Upper lobe of right lung (tissue), 1 donor: ENCODE results near the gene SREBF2. TPM values are rescaled to one million over a fixed set of nuclear protein-coding genes. Genes with fewer than 3 reads are reported as not detected.

ENCODE experiments used
- ATAC-seq: fragments of 200-7000 bp; cut with Tn5 transposase; one replicate; pipeline ENCODE4 v1.9.1; 2020; ENCODE audit warnings: mild to moderate bottlenecking, moderate library complexity
- DNase-seq: peaks from one replicate; pipeline ENCODE4 v3.0.0-alpha.2; 2020
- H3K27ac ChIP-seq: fragments of 200-600 bp; one replicate; pipeline ENCODE4 v1.8.0; 2022
- H3K27me3 ChIP-seq: fragments of 200-600 bp; one replicate; pipeline ENCODE4 v1.8.0; 2022; ENCODE audit warnings: mild to moderate bottlenecking
- H3K36me3 ChIP-seq: fragments of 200-600 bp; one replicate; pipeline ENCODE4 v1.8.0; 2022
- H3K4me1 ChIP-seq: fragments of 200-600 bp; one replicate; pipeline ENCODE4 v1.8.0; 2022
- H3K4me3 ChIP-seq: fragments of 200-600 bp; one replicate; pipeline ENCODE4 v1.8.0; 2022; ENCODE audit warnings: mild to moderate bottlenecking
- H3K9me3 ChIP-seq: fragments of 200-600 bp; one replicate; pipeline ENCODE4 v1.8.0; 2022
- CTCF ChIP-seq: fragments of 200-600 bp; IDR thresholded peaks from one replicate; pipeline ENCODE4 v1.8.0; 2022; ENCODE audit warnings: antibody characterized with exemption
- intact Hi-C: fragments of 100-400 bp; cut with DNase I; formaldehyde crosslinking; loops from one replicate; pipeline ENCODE4 v1.11.0; 2022
- total RNA-seq: library from RNA; stranded (reverse); fragmentation: NEBNext Ultra II Directional; extraction: Animal tissue kit (Norgen Biotek cat#: 25700); gene quantifications from one replicate; pipeline ENCODE4 v1.2.1, GENCODE V29; 2021
- donor health status: DM: no; HTN: yes; CAD: no; lungs with severe emphysema.

SREBF2 gene
- total RNA-seq, 1 donor from 2014 or later = 156 TPM

- TF ChIP-seq CTCF = no peak
- H3K4me1 ChIP-seq = peaks cover 10% of the 10 kb centered on the region
- intact Hi-C loops = no loop called here
- H3K36me3 ChIP-seq = no peaks in the 10 kb centered on the region
- H3K27ac ChIP-seq = no peak overlapping the region
- DNase-seq = no peak
- no peak overlapping the region for H3K4me3 ChIP-seq
- H3K27me3 ChIP-seq = peaks cover 82% of the 10 kb centered on the region
- no peak for ATAC-seq
- H3K9me3 ChIP-seq = no peaks in the 10 kb centered on the region
Measured at GRCh38 chr22:41912338-41913039, 79.6 kb downstream of the SREBF2 start.

- Histone ChIP-seq H3K4me1 (peaks cover 14% of the 10 kb centered on the region), H3K27me3 (peaks cover 87% of the 10 kb centered on the region), H3K27ac (no peak overlapping the region), H3K36me3 (no peaks in the 10 kb centered on the region), H3K9me3 (no peaks in the 10 kb centered on the region), H3K4me3 (no peak overlapping the region)
- no peak for DNase-seq
- intact Hi-C loops = no loop called here
- no peak for TF ChIP-seq CTCF
- ATAC-seq = no peak
Measured at GRCh38 chr22:41913040-41913719, 80.3 kb downstream of the SREBF2 start.

GRCh38 chr22:41913842-41914534, 81.1 kb downstream of the SREBF2 start:
- Histone ChIP-seq H3K36me3 (no peaks in the 10 kb centered on the region), H3K9me3 (no peaks in the 10 kb centered on the region), H3K4me3 (no peak overlapping the region), H3K27me3 (peaks cover 86% of the 10 kb centered on the region), H3K4me1 (peaks cover 20% of the 10 kb centered on the region), H3K27ac (no peak overlapping the region)
- no peak for ATAC-seq
- TF ChIP-seq CTCF = no peak
- intact Hi-C loops = no loop called here
- DNase-seq = no peak

- DNase-seq = no peak
- intact Hi-C loops = no loop called here
- no peak for TF ChIP-seq CTCF
- H3K4me1 ChIP-seq = peaks cover 26% of the 10 kb centered on the region
- no peaks in the 10 kb centered on the region for H3K36me3 ChIP-seq
- no peak for ATAC-seq
- H3K4me3 ChIP-seq = peak overlapping the region; percentile 29
- peaks cover 80% of the 10 kb centered on the region for H3K27me3 ChIP-seq
- no peak overlapping the region for H3K27ac ChIP-seq
- H3K9me3 ChIP-seq = no peaks in the 10 kb centered on the region
Measured at GRCh38 chr22:41914611-41915034, 81.7 kb downstream of the SREBF2 start.

GRCh38 chr22:41915035-41915785, 82.3 kb downstream of the SREBF2 start, which contains the start of gene SHISA8:
Gene SHISA8, minus strand, starts transcription at chr22:41915074. Its CDS starts 407 bp downstream, at chr22:41914667.
- Histone ChIP-seq H3K36me3 (no peaks in the 10 kb centered on the region), H3K27me3 (peaks cover 74% of the 10 kb centered on the region), H3K4me3 (peak within 1 kb of the TSS; percentile 29), H3K9me3 (no peaks in the 10 kb centered on the region), H3K27ac (no peak within 1 kb of the TSS), H3K4me1 (peaks cover 32% of the 10 kb centered on the region)
- TF ChIP-seq CTCF = no peak
- DNase-seq (peak; percentile 78), ATAC-seq (peak; percentile 51)
- intact Hi-C loops = no loop called here
